ENCODE data around the gene GMDS.

GRCh38 chr6:2254747-2255146, 9.3 kb upstream of the GMDS start:
- TF ChIP-seq CTCF (optimal IDR thresholded peaks at IDR 0.05 in 1 of 3, IDR thresholded peaks at IDR 0.05 in 1 of 3, conservative IDR thresholded peaks at IDR 0.05 in 1 of 3; ENCODE audit: extremely low read depth in 1 of 3, insufficient read depth in 2 of 3, low read length in 3 of 3) (no peak), EZH2 (IDR thresholded peaks at IDR 0.05; ENCODE audit: low read length) (no peak)

Measured in keratinocyte (primary cell).